Vagina (tissue), 2 donors: ENCODE measurements around the gene RAB29. TPM values are rescaled to one million over a fixed set of nuclear protein-coding genes. Genes with fewer than 3 reads are reported as not detected.
"Not testable (repeated sequence)": the region's sequence is repeated elsewhere in the genome, so short reads cannot be mapped to it uniquely, and the experiment has no call there.

ENCODE experiments used
- DNase-seq, 2 donors: peaks; one replicate each; pipeline ENCODE4 v3.0.0-alpha.2; 2017; ENCODE audit errors: extremely low spot score in 2 of 2
- H3K27ac ChIP-seq: fragments of 200-600 bp; sonication (generic); one replicate; pipeline ENCODE4 v1.5.1; 2019
- H3K27me3 ChIP-seq: fragments of 200-600 bp; sonication (generic); one replicate; pipeline ENCODE4 v1.5.1; 2019
- H3K36me3 ChIP-seq, 2 donors: fragments of 200-600 bp; sonication (generic); one replicate each; pipeline ENCODE4 v1.5.1; 2017 to 2019
- H3K4me1 ChIP-seq: fragments of 200-600 bp; sonication (generic); one replicate; pipeline ENCODE4 v1.5.1; 2019
- H3K4me3 ChIP-seq, 2 donors: fragments of 200-600 bp; sonication (generic); 1 replicate in 1 of 2; 2 replicates in 1 of 2; pipeline ENCODE4 v1.5.1; 2016 to 2019
- H3K9me3 ChIP-seq: fragments of 200-600 bp; sonication (generic); one replicate; pipeline ENCODE4 v1.5.1; 2019
- CTCF ChIP-seq, 3 experiments: fragments of 450-650 bp in 2 of 3; fragments of 200-600 bp in 1 of 3; sonication (generic) in 1 of 3; IDR thresholded peaks; one replicate each; pipeline ENCODE4 v1.5.1; 2017 to 2019; ENCODE audit warnings: antibody characterized with exemption in 3 of 3, mild to moderate bottlenecking in 2 of 3, moderate library complexity in 2 of 3
- POLR2A ChIP-seq, 2 donors: fragments of 450-650 bp; IDR thresholded peaks; one replicate each; pipeline ENCODE4 v1.6.1; 2017; ENCODE audit warnings: antibody characterized with exemption in 2 of 2, mild to moderate bottlenecking in 2 of 2, moderate library complexity in 2 of 2
- POLR2AphosphoS5 ChIP-seq, 2 donors: sonication (generic); formaldehyde crosslinking; IDR thresholded peaks; one replicate each; pipeline ENCODE4 v1.9.0; 2017; ENCODE audit warnings: antibody characterized with exemption in 2 of 2, mild to moderate bottlenecking in 2 of 2, low read depth in 1 of 2; ENCODE audit not compliant: insufficient read depth in 1 of 2
- intact Hi-C: fragments of 100-400 bp; cut with DNase I; formaldehyde crosslinking; loops from one replicate; pipeline ENCODE4 v1.15.1; 2023
- total RNA-seq: library from RNA; depleted of rRNA; stranded (reverse); fragments of >200 nt; gene quantifications from one replicate; pipeline ENCODE4 v1.2.3, GENCODE V29; 2016

Gene RAB29
- total RNA-seq = 7.9 TPM

- TF ChIP-seq CTCF (IDR thresholded peaks at IDR 0.05) = no peak
- TF ChIP-seq POLR2AphosphoS5 (IDR thresholded peaks at IDR 0.05; ENCODE audit: insufficient read depth in 1 of 2, low read depth in 1 of 2) = peak; percentile 84
- TF ChIP-seq POLR2A (IDR thresholded peaks at IDR 0.05) = peak in 1 of 2 donors; percentile 24
- Histone ChIP-seq H3K27me3 (no peaks in the 10 kb centered on the region), H3K4me3 (peak within 1 kb of the TSS; percentile 63 to 72), H3K4me1 (peaks cover 19% of the 10 kb centered on the region), H3K9me3 (no peaks in the 10 kb centered on the region), H3K27ac (peak within 1 kb of the TSS; percentile 37), H3K36me3 (no peaks in the 10 kb centered on the region)
- intact Hi-C loops = no loop called here
- DNase-seq = no peak
Measured at GRCh38 chr1:205775015-205775716, at the start of gene RAB29. Gene RAB29, minus strand, starts transcription at chr1:205775482. Its CDS starts 526 bp downstream, at chr1:205774956.

GRCh38 chr1:205824180-205824579 lies 48.9 kb upstream of the RAB29 start:
- TF ChIP-seq POLR2A (IDR thresholded peaks at IDR 0.05) (no peak), POLR2AphosphoS5 (IDR thresholded peaks at IDR 0.05; ENCODE audit: insufficient read depth in 1 of 2, low read depth in 1 of 2) (no peak), CTCF (IDR thresholded peaks at IDR 0.05) (no peak)

GRCh38 chr1:205823260-205823659 lies 48.0 kb upstream of the RAB29 start:
- H3K9me3 ChIP-seq, H3K4me3 ChIP-seq, H3K27me3 ChIP-seq, intact Hi-C loops, DNase-seq, H3K36me3 ChIP-seq, H3K27ac ChIP-seq, H3K4me1 ChIP-seq: not testable (repeated sequence)

More at GRCh38 chr1:205824180-205824579, 48.9 kb upstream of the RAB29 start:
- no peaks in the 10 kb centered on the region for H3K36me3 ChIP-seq
- no peak overlapping the region for H3K4me3 ChIP-seq
- DNase-seq = no peak
- H3K4me1 ChIP-seq = no peaks in the 10 kb centered on the region
- H3K27me3 ChIP-seq = no peaks in the 10 kb centered on the region
- no peaks in the 10 kb centered on the region for H3K9me3 ChIP-seq
- intact Hi-C loops = no loop called here
- no peak overlapping the region for H3K27ac ChIP-seq

- intact Hi-C loops = no loop called here
- H3K36me3 ChIP-seq = no peaks in the 10 kb centered on the region
- TF ChIP-seq POLR2AphosphoS5 (IDR thresholded peaks at IDR 0.05; ENCODE audit: insufficient read depth in 1 of 2, low read depth in 1 of 2) (no peak), CTCF (IDR thresholded peaks at IDR 0.05) (no peak), POLR2A (IDR thresholded peaks at IDR 0.05) (no peak)
Measured at GRCh38 chr1:205822397-205822796, 47.1 kb upstream of the RAB29 start.

GRCh38 chr1:205817988-205818387 lies 42.7 kb upstream of the RAB29 start:
- no peak overlapping the region for H3K27ac ChIP-seq
- TF ChIP-seq POLR2AphosphoS5 (IDR thresholded peaks at IDR 0.05; ENCODE audit: insufficient read depth in 1 of 2, low read depth in 1 of 2) (no peak), POLR2A (IDR thresholded peaks at IDR 0.05) (no peak), CTCF (IDR thresholded peaks at IDR 0.05) (no peak)
- DNase-seq = no peak
- H3K4me1 ChIP-seq = peaks cover 12% of the 10 kb centered on the region
- intact Hi-C loops = no loop called here
- no peaks in the 10 kb centered on the region for H3K27me3 ChIP-seq
- H3K9me3 ChIP-seq = no peaks in the 10 kb centered on the region
- no peaks in the 10 kb centered on the region for H3K36me3 ChIP-seq
- H3K4me3 ChIP-seq = no peak overlapping the region

More at GRCh38 chr1:205822397-205822796, 47.1 kb upstream of the RAB29 start:
- Histone ChIP-seq H3K4me3 (no peak overlapping the region), H3K4me1 (no peaks in the 10 kb centered on the region), H3K27me3 (no peaks in the 10 kb centered on the region), H3K27ac (no peak overlapping the region), H3K9me3 (no peaks in the 10 kb centered on the region)
- DNase-seq = no peak
